HepG2 (cell line): Measurements from ENCODE around the gene CLDN11.

Source experiments
- CC2D1A ChIP-seq: sonication (generic); formaldehyde crosslinking; IDR thresholded peaks from 2 replicates; pipeline ENCODE4 v1.8.1; 2023; ENCODE audit warnings: mild to moderate bottlenecking, missing genetic modification reagents
- DMAP1 ChIP-seq: IDR thresholded peaks from 2 replicates; pipeline ENCODE4 v1.6.1; 2016
- FIP1L1 ChIP-seq: fragments of 200-400 bp; formaldehyde crosslinking; IDR thresholded peaks from 2 replicates; pipeline ENCODE4 v1.6.1; 2018; ENCODE audit warnings: low read depth, mild to moderate bottlenecking, low read length, moderate library complexity, borderline replicate concordance; ENCODE audit not compliant: insufficient read depth
- GLI4 ChIP-seq: sonication (generic); formaldehyde crosslinking; IDR thresholded peaks from 2 replicates; pipeline ENCODE4 v1.5.1; 2020; ENCODE audit warnings: missing genetic modification reagents, mild to moderate bottlenecking, moderate library complexity, borderline replicate concordance
- JUND ChIP-seq: sonication (generic); formaldehyde crosslinking; IDR thresholded peaks from 2 replicates; pipeline ENCODE4 v1.8.0; 2022; ENCODE audit warnings: mild to moderate bottlenecking, missing genetic modification reagents
- NR2C2 ChIP-seq: sonication (generic); formaldehyde crosslinking; IDR thresholded peaks from 2 replicates; pipeline ENCODE4 v1.4.0; 2020; ENCODE audit warnings: missing genetic modification reagents, mild to moderate bottlenecking, moderate library complexity, borderline replicate concordance
- POLR2A ChIP-seq, 2 experiments: IDR thresholded peaks; 2 replicates each; pipeline ENCODE4 v1.6.1; 2011; ENCODE audit warnings: low read depth in 2 of 2, low read length in 2 of 2, mild to moderate bottlenecking in 1 of 2, moderate library complexity in 1 of 2; ENCODE audit not compliant: insufficient read depth in 1 of 2
- SMAD3 ChIP-seq: sonication (generic); formaldehyde crosslinking; IDR thresholded peaks from 2 replicates; pipeline ENCODE4 v1.4.0; 2020; ENCODE audit warnings: missing genetic modification reagents
- ZNF205 ChIP-seq: IDR thresholded peaks from 2 replicates; pipeline ENCODE4 v1.6.1; 2018; ENCODE audit warnings: missing biosample characterization, missing genetic modification reagents
- ZNF292 ChIP-seq: sonication (generic); formaldehyde crosslinking; IDR thresholded peaks from 2 replicates; pipeline ENCODE4 v1.8.1; 2022; ENCODE audit warnings: mild to moderate bottlenecking, low read depth, missing genetic modification reagents, borderline replicate concordance
- ZNF510 ChIP-seq: sonication (generic); formaldehyde crosslinking; IDR thresholded peaks from 2 replicates; pipeline ENCODE4 v1.4.0; 2020; ENCODE audit warnings: low read depth, mild to moderate bottlenecking, missing genetic modification reagents
- ZNF777 ChIP-seq: sonication (generic); formaldehyde crosslinking; IDR thresholded peaks from 2 replicates; pipeline ENCODE4 v1.4.0; 2020; ENCODE audit warnings: missing genetic modification reagents
- TF ChIP-seq, protein P1 (sequence below): sonication (generic); formaldehyde crosslinking; IDR thresholded peaks from 2 replicates; pipeline ENCODE4 v1.5.0; 2020; ENCODE audit warnings: mild to moderate bottlenecking, missing genetic modification reagents, moderate library complexity
- TF ChIP-seq, protein P2 (sequence below): sonication (generic); formaldehyde crosslinking; IDR thresholded peaks from 2 replicates; pipeline ENCODE4 v1.8.0; 2022; ENCODE audit warnings: missing genetic modification reagents, mild to moderate bottlenecking, moderate library complexity, borderline replicate concordance

DNA sequence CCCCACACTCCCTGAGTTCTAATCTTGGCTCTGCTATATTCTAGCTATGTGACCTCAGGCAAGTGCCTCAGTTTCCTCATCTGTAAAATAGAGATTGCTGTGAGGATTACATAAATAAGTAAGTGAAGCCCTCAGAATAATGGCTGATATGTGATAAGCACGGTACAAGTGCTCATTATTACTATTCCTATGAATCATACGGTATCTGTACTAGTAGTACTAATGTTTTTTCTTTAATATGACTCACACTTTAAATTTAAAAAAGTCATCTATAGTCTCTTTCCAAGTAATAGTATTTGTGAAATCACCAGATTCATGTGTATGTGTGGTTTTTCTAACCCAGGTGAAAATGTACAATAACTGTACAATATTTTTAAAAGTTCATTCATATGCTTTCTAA, 58.7 kb downstream of the CLDN11 start:
- TF ChIP-seq CC2D1A (no peak), ZNF205 (no peak), ZNF777 (CRISPR knock-in tag) (no peak), ZNF292 (CRISPR knock-in tag) (no peak), NR2C2 (no peak), POLR2A (IDR thresholded peaks at IDR 0.05; ENCODE audit: insufficient read depth in 1 of 2, low read depth in 2 of 2, low read length in 2 of 2) (no peak), SMAD3 (CRISPR knock-in tag) (no peak), DMAP1 (CRISPR knock-in tag) (no peak), GLI4 (CRISPR knock-in tag) (no peak), FIP1L1 (no peak), JUND (CRISPR knock-in tag) (no peak), ZNF510 (CRISPR knock-in tag) (no peak)
- TF ChIP-seq, protein P1, sequence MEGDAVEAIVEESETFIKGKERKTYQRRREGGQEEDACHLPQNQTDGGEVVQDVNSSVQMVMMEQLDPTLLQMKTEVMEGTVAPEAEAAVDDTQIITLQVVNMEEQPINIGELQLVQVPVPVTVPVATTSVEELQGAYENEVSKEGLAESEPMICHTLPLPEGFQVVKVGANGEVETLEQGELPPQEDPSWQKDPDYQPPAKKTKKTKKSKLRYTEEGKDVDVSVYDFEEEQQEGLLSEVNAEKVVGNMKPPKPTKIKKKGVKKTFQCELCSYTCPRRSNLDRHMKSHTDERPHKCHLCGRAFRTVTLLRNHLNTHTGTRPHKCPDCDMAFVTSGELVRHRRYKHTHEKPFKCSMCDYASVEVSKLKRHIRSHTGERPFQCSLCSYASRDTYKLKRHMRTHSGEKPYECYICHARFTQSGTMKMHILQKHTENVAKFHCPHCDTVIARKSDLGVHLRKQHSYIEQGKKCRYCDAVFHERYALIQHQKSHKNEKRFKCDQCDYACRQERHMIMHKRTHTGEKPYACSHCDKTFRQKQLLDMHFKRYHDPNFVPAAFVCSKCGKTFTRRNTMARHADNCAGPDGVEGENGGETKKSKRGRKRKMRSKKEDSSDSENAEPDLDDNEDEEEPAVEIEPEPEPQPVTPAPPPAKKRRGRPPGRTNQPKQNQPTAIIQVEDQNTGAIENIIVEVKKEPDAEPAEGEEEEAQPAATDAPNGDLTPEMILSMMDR = no peak
- TF ChIP-seq, protein P2, sequence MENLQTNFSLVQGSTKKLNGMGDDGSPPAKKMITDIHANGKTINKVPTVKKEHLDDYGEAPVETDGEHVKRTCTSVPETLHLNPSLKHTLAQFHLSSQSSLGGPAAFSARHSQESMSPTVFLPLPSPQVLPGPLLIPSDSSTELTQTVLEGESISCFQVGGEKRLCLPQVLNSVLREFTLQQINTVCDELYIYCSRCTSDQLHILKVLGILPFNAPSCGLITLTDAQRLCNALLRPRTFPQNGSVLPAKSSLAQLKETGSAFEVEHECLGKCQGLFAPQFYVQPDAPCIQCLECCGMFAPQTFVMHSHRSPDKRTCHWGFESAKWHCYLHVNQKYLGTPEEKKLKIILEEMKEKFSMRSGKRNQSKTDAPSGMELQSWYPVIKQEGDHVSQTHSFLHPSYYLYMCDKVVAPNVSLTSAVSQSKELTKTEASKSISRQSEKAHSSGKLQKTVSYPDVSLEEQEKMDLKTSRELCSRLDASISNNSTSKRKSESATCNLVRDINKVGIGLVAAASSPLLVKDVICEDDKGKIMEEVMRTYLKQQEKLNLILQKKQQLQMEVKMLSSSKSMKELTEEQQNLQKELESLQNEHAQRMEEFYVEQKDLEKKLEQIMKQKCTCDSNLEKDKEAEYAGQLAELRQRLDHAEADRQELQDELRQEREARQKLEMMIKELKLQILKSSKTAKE (CRISPR knock-in tag) = no peak
